ENCODE data around the gene NDUFS4.
"Not testable (repeated sequence)": the region's sequence is repeated elsewhere in the genome, so short reads cannot be mapped to it uniquely, and the experiment has no call there.

The NDUFS4 gene

GRCh38 chr5:53560506-53561191 is at the start of gene NDUFS4:
Gene NDUFS4 (plus strand): TSS chr5:53560639. CDS start chr5:53560663, 24 bp downstream.
- DNase-seq = peak in 55 of 56 donors; percentile 40 to 91 (median 77)

- no peak for DNase-seq
Measured at GRCh38 chr5:53512539-53512938, 47.9 kb upstream of the NDUFS4 start.

- no peak for DNase-seq
Measured at GRCh38 chr5:53515988-53516387, 44.5 kb upstream of the NDUFS4 start.

- DNase-seq = no peak
Measured at GRCh38 chr5:53520813-53521212, 39.6 kb upstream of the NDUFS4 start.

- no peak for DNase-seq
Measured at GRCh38 chr5:53537711-53538110, 22.7 kb upstream of the NDUFS4 start.

- DNase-seq = not testable (repeated sequence)
Measured at GRCh38 chr5:53540739-53541138, 19.7 kb upstream of the NDUFS4 start.

- no peak for DNase-seq
Measured at GRCh38 chr5:53541859-53542258, 18.6 kb upstream of the NDUFS4 start.

- no peak for DNase-seq
Measured at GRCh38 chr5:53542926-53543325, 17.5 kb upstream of the NDUFS4 start.

GRCh38 chr5:53543401-53543800 is 17.0 kb upstream of the NDUFS4 start:
- DNase-seq = no peak

- DNase-seq = no peak
Measured at GRCh38 chr5:53545744-53546143, 14.7 kb upstream of the NDUFS4 start.

- DNase-seq = no peak
Measured at GRCh38 chr5:53547226-53547625, 13.2 kb upstream of the NDUFS4 start.

- not testable (repeated sequence) for DNase-seq
Measured at GRCh38 chr5:53548501-53548900, 11.9 kb upstream of the NDUFS4 start.

GRCh38 chr5:53549792-53550191 is 10.6 kb upstream of the NDUFS4 start:
- DNase-seq = no peak

- no peak for DNase-seq
Measured at GRCh38 chr5:53552561-53552960, 7.9 kb upstream of the NDUFS4 start.

- no peak for DNase-seq
Measured at GRCh38 chr5:53554444-53554843, 6.0 kb upstream of the NDUFS4 start.

- DNase-seq = no peak
Measured at GRCh38 chr5:53555160-53555559, 5.3 kb upstream of the NDUFS4 start.

- DNase-seq = no peak
Measured at GRCh38 chr5:53556001-53556400, 4.4 kb upstream of the NDUFS4 start.

- no peak for DNase-seq
Measured at GRCh38 chr5:53557386-53557785, 3.1 kb upstream of the NDUFS4 start.

GRCh38 chr5:53558966-53559365 is 1.5 kb upstream of the NDUFS4 start:
- no peak for DNase-seq

- DNase-seq = peak in 1 of 56 donors; percentile 25
Measured at GRCh38 chr5:53560028-53560427, 411 bp upstream of the NDUFS4 start.

- DNase-seq = no peak
Measured at GRCh38 chr5:53568401-53568800, 8.0 kb downstream of the NDUFS4 start.

GRCh38 chr5:53568871-53569270 is 8.4 kb downstream of the NDUFS4 start:
- DNase-seq = no peak

- no peak for DNase-seq
Measured at GRCh38 chr5:53569453-53569852, 9.0 kb downstream of the NDUFS4 start.

- no peak for DNase-seq
Measured at GRCh38 chr5:53571403-53571802, 11.0 kb downstream of the NDUFS4 start.
